Activated naive CD4-positive, alpha-beta T cell treated with anti-CD3 and anti-CD28 coated beads, Interleukin-2, amount 10 ng/mL, durations not matched to agents 5 hours and 36 hours (primary cell): ENCODE results near the gene HAUS3. TPM values are rescaled to one million over a fixed set of nuclear protein-coding genes. Genes with fewer than 3 reads are reported as not detected.

Experiments
- total RNA-seq, 2 experiments: library from RNA; stranded (reverse); gene quantifications; one replicate each; pipeline ENCODE4 v1.2.3, GENCODE V29; 2021

HAUS3 gene, protein sequence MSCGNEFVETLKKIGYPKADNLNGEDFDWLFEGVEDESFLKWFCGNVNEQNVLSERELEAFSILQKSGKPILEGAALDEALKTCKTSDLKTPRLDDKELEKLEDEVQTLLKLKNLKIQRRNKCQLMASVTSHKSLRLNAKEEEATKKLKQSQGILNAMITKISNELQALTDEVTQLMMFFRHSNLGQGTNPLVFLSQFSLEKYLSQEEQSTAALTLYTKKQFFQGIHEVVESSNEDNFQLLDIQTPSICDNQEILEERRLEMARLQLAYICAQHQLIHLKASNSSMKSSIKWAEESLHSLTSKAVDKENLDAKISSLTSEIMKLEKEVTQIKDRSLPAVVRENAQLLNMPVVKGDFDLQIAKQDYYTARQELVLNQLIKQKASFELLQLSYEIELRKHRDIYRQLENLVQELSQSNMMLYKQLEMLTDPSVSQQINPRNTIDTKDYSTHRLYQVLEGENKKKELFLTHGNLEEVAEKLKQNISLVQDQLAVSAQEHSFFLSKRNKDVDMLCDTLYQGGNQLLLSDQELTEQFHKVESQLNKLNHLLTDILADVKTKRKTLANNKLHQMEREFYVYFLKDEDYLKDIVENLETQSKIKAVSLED
- total RNA-seq, result 10 to 100 TPM; 25.7 to 25.8 TPM

GRCh38 chr4:2241410-2242353, at the start of gene HAUS3, which contains the start of gene POLN:
TSS of gene HAUS3 (minus strand) at chr4:2242121. CDS start at chr4:2240946, 1,175 bp downstream.
TSS of gene POLN (minus strand) at chr4:2242121. CDS start at chr4:2229231, 12,890 bp downstream.

DNA sequence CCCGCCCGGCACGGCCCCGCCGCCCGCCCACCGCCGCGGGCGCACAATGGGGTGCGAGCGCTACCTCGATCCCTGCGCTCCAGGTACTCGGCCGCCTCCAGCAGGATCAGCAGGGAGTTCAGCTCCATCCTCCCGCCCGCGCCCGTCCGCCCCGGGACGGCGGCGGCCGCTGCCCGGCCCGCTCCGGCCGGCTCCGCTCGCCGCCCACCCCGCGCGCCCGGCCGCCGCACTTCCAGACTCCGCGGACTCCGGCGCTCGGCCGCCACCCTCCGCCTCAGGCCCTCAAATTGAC, 19.9 kb upstream of the HAUS3 start, which contains the start of gene MXD4:
Gene MXD4 (minus strand): TSS at position 257 of the 292 bp plus-strand sequence. CDS start 129 bp downstream, at position 128.

Other genes with a start within 250 kb of the HAUS3 start
- gene NELFA, start 233.1 kb downstream of the HAUS3 start, total RNA-seq, result 10 to 100 TPM; 30.1 to 32.4 TPM
- gene NAT8L, start 182.8 kb downstream of the HAUS3 start, total RNA-seq, result under 1 TPM; 0.14 to 0.18 TPM
- gene POLN, start within 50 bp of the HAUS3 start, total RNA-seq, result 1 to 10 TPM; 1.5 to 2.7 TPM
- 10 to 100 TPM; 26.7 to 27.0 TPM for gene MXD4, start 20.0 kb upstream of the HAUS3 start, total RNA-seq
- 10 to 100 TPM; 10.2 to 11.2 TPM for gene ZFYVE28, start 176.5 kb upstream of the HAUS3 start, total RNA-seq
- not detected for gene CFAP99, start 176.8 kb upstream of the HAUS3 start, total RNA-seq
- gene RNF4, start 227.0 kb upstream of the HAUS3 start, total RNA-seq, result 10 to 100 TPM; 78.9 to 84.8 TPM